ENCODE results near the gene ZNF44. TPM values are rescaled to one million over a fixed set of nuclear protein-coding genes. Genes with fewer than 3 reads are reported as not detected.

ZNF44 gene
- total and polyA plus RNA-seq, 12 donors = 2.8 to 14.8 (median 10.8) TPM

DNA sequence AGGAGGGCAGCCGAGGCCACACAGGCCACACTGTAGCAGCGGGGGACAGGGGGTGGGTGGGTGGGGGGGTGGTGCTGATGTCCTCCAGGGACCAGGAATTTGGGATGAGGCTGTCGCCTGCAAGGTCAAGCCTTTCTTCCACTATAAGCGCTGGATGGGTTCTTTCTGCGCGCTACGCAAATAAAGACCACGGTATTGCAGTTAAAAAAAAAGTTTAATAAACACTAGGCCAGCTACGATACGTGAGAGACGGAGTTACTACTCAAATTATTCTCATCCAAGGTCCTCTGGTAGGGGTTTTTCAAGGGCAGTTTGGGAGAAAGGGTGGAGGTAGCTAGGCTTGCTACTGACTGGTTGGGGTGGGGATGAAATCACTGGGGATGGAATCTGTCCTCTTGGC is 508 bp upstream of the ZNF44 start:
- DNase-seq = no peak
- intact Hi-C loops (cut with DNase I) = loop anchor here in 1 of 2 donors (5.0 kb wide), 1 partner anchor 133 kb away; the partner anchor contains the start of gene ZNF136
- H3K4me1 ChIP-seq (replicated peaks in 1 of 2) = peaks cover 23 to 28% of the 10 kb centered on the region in 2 donors
- H3K27ac ChIP-seq = peak overlapping the region in 4 of 5 donors; percentile 90 to 99 (median 98)
- WGBS, 4 donors = 39 to 48% (median 44%) methylated on average over 10 to 11 of the region's 11 CpGs
- TF ChIP-seq POLR2A (IDR thresholded peaks at IDR 0.05) = no peak
- TF ChIP-seq, protein P1, sequence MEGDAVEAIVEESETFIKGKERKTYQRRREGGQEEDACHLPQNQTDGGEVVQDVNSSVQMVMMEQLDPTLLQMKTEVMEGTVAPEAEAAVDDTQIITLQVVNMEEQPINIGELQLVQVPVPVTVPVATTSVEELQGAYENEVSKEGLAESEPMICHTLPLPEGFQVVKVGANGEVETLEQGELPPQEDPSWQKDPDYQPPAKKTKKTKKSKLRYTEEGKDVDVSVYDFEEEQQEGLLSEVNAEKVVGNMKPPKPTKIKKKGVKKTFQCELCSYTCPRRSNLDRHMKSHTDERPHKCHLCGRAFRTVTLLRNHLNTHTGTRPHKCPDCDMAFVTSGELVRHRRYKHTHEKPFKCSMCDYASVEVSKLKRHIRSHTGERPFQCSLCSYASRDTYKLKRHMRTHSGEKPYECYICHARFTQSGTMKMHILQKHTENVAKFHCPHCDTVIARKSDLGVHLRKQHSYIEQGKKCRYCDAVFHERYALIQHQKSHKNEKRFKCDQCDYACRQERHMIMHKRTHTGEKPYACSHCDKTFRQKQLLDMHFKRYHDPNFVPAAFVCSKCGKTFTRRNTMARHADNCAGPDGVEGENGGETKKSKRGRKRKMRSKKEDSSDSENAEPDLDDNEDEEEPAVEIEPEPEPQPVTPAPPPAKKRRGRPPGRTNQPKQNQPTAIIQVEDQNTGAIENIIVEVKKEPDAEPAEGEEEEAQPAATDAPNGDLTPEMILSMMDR (IDR thresholded peaks at IDR 0.05) = no peak
- H3K9me3 ChIP-seq (replicated peaks in 1 of 3) = no peaks in the 10 kb centered on the region
- peak overlapping the region in 2 of 4 donors; percentile 90 to 92 for H3K4me3 ChIP-seq
- H3K27me3 ChIP-seq = no peaks in the 10 kb centered on the region
- no peaks in the 10 kb centered on the region for H3K36me3 ChIP-seq (replicated peaks in 1 of 2)

DNA sequence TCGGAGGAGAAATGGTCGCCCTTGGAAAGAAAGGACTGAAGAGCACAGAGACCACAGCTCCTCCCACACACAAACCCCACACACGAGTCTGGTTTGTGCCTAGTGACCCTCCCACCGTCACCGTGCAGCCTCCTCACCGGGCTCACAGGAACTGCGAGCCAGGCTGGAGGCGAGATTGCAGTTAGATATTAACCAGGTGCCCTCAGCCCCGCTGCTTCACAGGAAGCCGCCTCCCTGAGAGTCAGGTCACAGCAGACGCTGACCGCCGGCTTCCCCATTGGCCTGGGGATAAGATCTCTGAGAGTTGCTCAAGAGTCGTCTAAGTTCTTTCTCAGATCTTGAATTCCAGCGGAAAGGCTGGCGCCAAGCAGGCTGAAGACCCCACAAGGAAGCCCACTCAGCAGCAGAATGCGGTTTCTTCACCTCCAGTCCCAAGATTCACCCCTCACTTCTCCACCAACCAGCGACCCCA is 870 bp downstream of the ZNF44 start:
- peak overlapping the region; percentile 68 to 92 (median 88) for H3K4me3 ChIP-seq
- TF ChIP-seq, protein P1 (IDR thresholded peaks at IDR 0.05) = no peak
- TF ChIP-seq POLR2A (IDR thresholded peaks at IDR 0.05) = peak in 1 of 2 donors; percentile 87
- H3K4me1 ChIP-seq (replicated peaks in 1 of 2) = peaks cover 32 to 38% of the 10 kb centered on the region in 2 donors
- peak overlapping the region; percentile 90 to 99 (median 98) for H3K27ac ChIP-seq
- H3K36me3 ChIP-seq (replicated peaks in 1 of 2) = no peaks in the 10 kb centered on the region
- intact Hi-C loops (cut with DNase I) = no loop called here
- H3K9me3 ChIP-seq (replicated peaks in 1 of 3) = no peaks in the 10 kb centered on the region
- no peaks in the 10 kb centered on the region for H3K27me3 ChIP-seq
- DNase-seq = peak; percentile 62 to 86 (median 82)
- 0 to 1% (median 1%) methylated on average over 11 to 18 of the region's 18 CpGs for WGBS, 4 donors

DNA sequence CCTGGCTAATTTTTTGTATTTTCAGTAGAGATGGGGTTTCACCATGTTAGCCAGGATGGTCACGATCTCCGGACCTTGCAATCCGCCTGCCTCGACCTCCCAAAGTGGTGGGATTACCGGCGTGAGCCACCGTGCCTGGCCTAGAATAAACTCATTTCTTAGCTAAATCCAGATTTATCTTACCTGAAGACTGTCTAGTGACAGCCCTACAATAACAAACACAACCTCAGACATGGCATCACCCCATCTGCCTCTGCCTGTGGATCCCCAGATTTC is 5.0 kb downstream of the ZNF44 start:
- H3K4me1 ChIP-seq (replicated peaks in 1 of 2) = peaks cover 28 to 39% of the 10 kb centered on the region in 2 donors
- TF ChIP-seq, protein P1 (IDR thresholded peaks at IDR 0.05) = no peak
- TF ChIP-seq POLR2A (IDR thresholded peaks at IDR 0.05) = no peak
- intact Hi-C loops (cut with DNase I) = no loop called here

DNA sequence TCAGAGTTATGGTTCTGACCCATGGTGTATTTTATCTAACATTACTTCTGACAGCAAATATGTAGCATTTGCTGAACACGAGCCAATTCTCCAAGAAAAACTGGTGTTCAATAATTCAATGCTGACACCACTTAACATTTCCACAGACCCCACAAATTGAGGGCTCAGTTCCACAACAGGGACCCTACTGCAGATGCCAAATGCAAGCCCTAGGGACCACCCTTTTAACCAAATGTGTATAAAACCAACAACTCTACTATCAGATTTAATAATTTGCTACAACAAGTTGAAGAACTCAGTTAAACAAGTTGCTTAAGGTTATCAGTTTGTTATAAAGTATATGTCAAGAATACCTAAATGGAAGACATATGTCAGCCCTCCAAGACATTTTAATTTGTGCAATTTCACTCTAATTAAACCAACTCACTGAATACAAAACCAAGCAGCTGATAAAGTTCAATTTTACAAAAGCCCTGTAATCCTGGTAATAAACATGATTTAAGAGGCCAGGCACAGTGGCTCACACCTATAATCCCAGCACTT is 6.7 kb downstream of the ZNF44 start:
- no peaks in the 10 kb centered on the region for H3K27me3 ChIP-seq
- H3K36me3 ChIP-seq (replicated peaks in 1 of 2) = no peaks in the 10 kb centered on the region
- WGBS, 4 donors = 63 to 90% (median 76%) methylated on average over 1 of the region's 1 CpG
- intact Hi-C loops (cut with DNase I) = no loop called here
- peaks cover 22 to 33% of the 10 kb centered on the region in 2 donors for H3K4me1 ChIP-seq (replicated peaks in 1 of 2)
- no peak overlapping the region for H3K4me3 ChIP-seq
- no peak overlapping the region for H3K27ac ChIP-seq
- TF ChIP-seq, protein P1 (IDR thresholded peaks at IDR 0.05) = no peak
- TF ChIP-seq POLR2A (IDR thresholded peaks at IDR 0.05) = no peak
- no peak for DNase-seq
- H3K9me3 ChIP-seq (replicated peaks in 1 of 3) = peaks cover 0 to under 1% (median 0%) of the 10 kb centered on the region in 3 donors

More for the DNA sequence above, 5.0 kb downstream of the ZNF44 start:
- DNase-seq = no peak
- whole genome bisulfite sequencing, 4 donors = 90 to 100% (median 97%) methylated on average over 7 of the region's 7 CpGs
- Histone ChIP-seq H3K4me3 (no peak overlapping the region), H3K9me3 (replicated peaks in 1 of 3) (no peaks in the 10 kb centered on the region), H3K36me3 (replicated peaks in 1 of 2) (no peaks in the 10 kb centered on the region), H3K27ac (peak overlapping the region in 4 of 5 donors; percentile 18 to 82 (median 56)), H3K27me3 (no peaks in the 10 kb centered on the region)

Data from adrenal gland (tissue), 12 donors.